WTC11 (cell line): ENCODE measurements around the gene EGFR. TPM values are rescaled to one million over a fixed set of nuclear protein-coding genes. Genes with fewer than 3 reads are reported as not detected.

Experiments
- ATAC-seq: fragments of 200-7000 bp; cut with Tn5 transposase; 2 replicates; pipeline ENCODE4 v1.10.0; 2021; ENCODE audit warnings: mild to moderate bottlenecking, moderate library complexity
- CTCF ChIA-PET: fragments of 300-600 bp; sonication (Branson Sonifier 250); formaldehyde crosslinking; loops from one replicate; lab custom pipeline; 2021; ENCODE audit warnings: antibody characterized with exemption; lab: Charles Lee
- POLR2A ChIA-PET: fragments of 350-600 bp; sonication (Branson Sonifier 250); formaldehyde crosslinking; loops from one replicate; lab custom pipeline; 2021; ENCODE audit warnings: antibody characterized with exemption; lab: Charles Lee
- DNase-seq: peaks from one replicate; pipeline ENCODE4 v3.0.0; 2021; ENCODE audit warnings: low spot score
- H3K27ac Mint-ChIP-seq: 2 replicates; pipeline ENCODE4 v1.8.0; 2021; ENCODE audit warnings: mixed read lengths
- H3K27me3 Mint-ChIP-seq: 2 replicates; pipeline ENCODE4 v1.8.0; 2021; ENCODE audit warnings: low read depth, mild to moderate bottlenecking, moderate library complexity, mixed read lengths
- H3K36me3 Mint-ChIP-seq: 2 replicates; pipeline ENCODE4 v1.8.0; 2021; ENCODE audit warnings: mixed read lengths
- H3K4me1 Mint-ChIP-seq: 2 replicates; pipeline ENCODE4 v1.8.0; 2022; ENCODE audit warnings: mixed read lengths
- H3K4me3 Mint-ChIP-seq: 2 replicates; pipeline ENCODE4 v1.8.0; 2021; ENCODE audit warnings: mild to moderate bottlenecking, moderate library complexity, mixed read lengths
- H3K9me3 Mint-ChIP-seq: 2 replicates; pipeline ENCODE4 v1.8.0; 2021; ENCODE audit warnings: mixed read lengths
- ATF1 ChIP-seq: sonication (generic); formaldehyde crosslinking; IDR thresholded peaks from 2 replicates; pipeline ENCODE4 v1.8.1; 2023; ENCODE audit warnings: mild to moderate bottlenecking, moderate library complexity, missing genetic modification reagents
- CBFB ChIP-seq: sonication (generic); formaldehyde crosslinking; IDR thresholded peaks from 2 replicates; pipeline ENCODE4 v1.8.1; 2022; ENCODE audit warnings: mild to moderate bottlenecking, low read depth, missing genetic modification reagents
- ELF4 ChIP-seq: sonication (generic); formaldehyde crosslinking; IDR thresholded peaks from 2 replicates; pipeline ENCODE4 v1.8.1; 2022; ENCODE audit warnings: low read depth, mild to moderate bottlenecking, moderate library complexity, missing genetic modification reagents
- EMX1 ChIP-seq: fragments of 250-450 bp; sonication (Bioruptor Pico); IDR thresholded peaks from 2 replicates; pipeline ENCODE4 v1.8.0; 2021; ENCODE audit warnings: mild to moderate bottlenecking
- ESRRA ChIP-seq: sonication (generic); formaldehyde crosslinking; IDR thresholded peaks from 2 replicates; pipeline ENCODE4 v1.8.1; 2022; ENCODE audit warnings: mild to moderate bottlenecking, missing genetic modification reagents, borderline replicate concordance
- GABPB1 ChIP-seq: sonication (generic); formaldehyde crosslinking; IDR thresholded peaks from 2 replicates; pipeline ENCODE4 v1.8.1; 2023; ENCODE audit warnings: mild to moderate bottlenecking, missing genetic modification reagents
- KAT7 ChIP-seq: sonication (generic); formaldehyde crosslinking; IDR thresholded peaks from 2 replicates; pipeline ENCODE4 v1.8.1; 2023; ENCODE audit warnings: missing genetic modification reagents, mild to moderate bottlenecking, borderline replicate concordance
- ZNF138 ChIP-seq: sonication (generic); formaldehyde crosslinking; conservative IDR thresholded peaks from 2 replicates; pipeline ENCODE4 v1.8.1; 2022; ENCODE audit warnings: mild to moderate bottlenecking, moderate library complexity, missing genetic modification reagents
- ZNF219 ChIP-seq: sonication (generic); formaldehyde crosslinking; IDR thresholded peaks from 2 replicates; pipeline ENCODE4 v1.8.0; 2023; ENCODE audit warnings: missing genetic modification reagents, mild to moderate bottlenecking, borderline replicate concordance
- ZNF263 ChIP-seq: sonication (generic); formaldehyde crosslinking; IDR thresholded peaks from 2 replicates; pipeline ENCODE4 v1.8.1; 2022; ENCODE audit warnings: low read depth, mild to moderate bottlenecking, moderate library complexity, missing genetic modification reagents
- total RNA-seq: library from RNA; stranded (reverse); gene quantifications from 3 replicates; pipeline ENCODE4 v1.2.3, GENCODE V29; 2021
- TF ChIP-seq, protein P1 (sequence below): fragments of 250-450 bp; sonication (Bioruptor Pico); conservative IDR thresholded peaks from 2 replicates; pipeline ENCODE4 v1.9.0; 2021; ENCODE audit warnings: mild to moderate bottlenecking
- TF ChIP-seq, protein P2 (sequence below): sonication (generic); formaldehyde crosslinking; conservative IDR thresholded peaks from 2 replicates; pipeline ENCODE4 v1.8.1; 2022; ENCODE audit warnings: mild to moderate bottlenecking, missing genetic modification reagents
- TF ChIP-seq, protein P3 (sequence below): fragments of 250-450 bp; sonication (Bioruptor Pico); IDR thresholded peaks from 2 replicates; pipeline ENCODE4 v2.1.2; 2022; ENCODE audit warnings: mild to moderate bottlenecking, moderate library complexity
- TF ChIP-seq, protein P4 (sequence below): fragments of 250-450 bp; sonication (Bioruptor Pico); IDR thresholded peaks from 2 replicates; pipeline ENCODE4 v1.9.0; 2021; ENCODE audit warnings: moderate library complexity, mild to moderate bottlenecking, inconsistent platforms, borderline replicate concordance
- TF ChIP-seq, protein P5 (sequence below): sonication (generic); formaldehyde crosslinking; IDR thresholded peaks from 2 replicates; pipeline ENCODE4 v1.8.0; 2022; ENCODE audit warnings: missing genetic modification reagents
- TF ChIP-seq, protein P6 (sequence below): sonication (generic); formaldehyde crosslinking; IDR thresholded peaks from 2 replicates; pipeline ENCODE4 v1.8.1; 2022; ENCODE audit warnings: missing genetic modification reagents, borderline replicate concordance
- TF ChIP-seq, protein P7 (sequence below): sonication (generic); formaldehyde crosslinking; IDR thresholded peaks from 2 replicates; pipeline ENCODE4 v1.8.1; 2023; ENCODE audit warnings: mild to moderate bottlenecking, missing genetic modification reagents
- TF ChIP-seq, protein P8 (sequence below): sonication (generic); formaldehyde crosslinking; IDR thresholded peaks from 2 replicates; pipeline ENCODE4 v1.8.1; 2022; ENCODE audit warnings: mild to moderate bottlenecking, moderate library complexity, missing genetic modification reagents

Gene EGFR
- total RNA-seq, 1 experiment from 2014 or later, result 5.9 TPM

DNA sequence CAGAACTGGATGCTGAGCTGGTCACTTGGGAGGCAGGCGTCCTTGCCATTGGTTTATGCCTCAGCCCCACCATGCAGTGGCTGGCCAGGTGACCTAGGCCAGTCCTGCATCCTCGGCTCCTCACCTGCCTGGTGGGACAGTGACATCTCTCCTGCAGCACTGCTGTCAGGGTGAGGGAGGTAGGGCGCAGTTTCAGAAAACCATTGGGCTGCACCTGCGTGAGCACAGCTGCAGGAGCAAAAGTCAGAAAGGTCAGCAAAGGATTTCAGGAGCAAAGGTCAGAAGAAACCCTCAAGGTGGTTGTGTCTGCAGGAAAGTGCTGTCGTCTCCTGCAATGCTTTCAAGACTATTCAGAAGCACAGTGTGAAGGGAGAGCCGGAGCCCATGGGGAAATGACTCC is 48.1 kb downstream of the EGFR start:
- CTCF ChIA-PET, result interaction anchor here (0.6 to 2.2 kb wide), 3 partner anchors 78 to 188 kb away, joined by 3 to 17 read pairs (median 7); no protein-coding TSS in a partner anchor
- no peak for DNase-seq
- peaks cover 20% of the 10 kb centered on the region for H3K4me1 Mint-ChIP-seq

DNA sequence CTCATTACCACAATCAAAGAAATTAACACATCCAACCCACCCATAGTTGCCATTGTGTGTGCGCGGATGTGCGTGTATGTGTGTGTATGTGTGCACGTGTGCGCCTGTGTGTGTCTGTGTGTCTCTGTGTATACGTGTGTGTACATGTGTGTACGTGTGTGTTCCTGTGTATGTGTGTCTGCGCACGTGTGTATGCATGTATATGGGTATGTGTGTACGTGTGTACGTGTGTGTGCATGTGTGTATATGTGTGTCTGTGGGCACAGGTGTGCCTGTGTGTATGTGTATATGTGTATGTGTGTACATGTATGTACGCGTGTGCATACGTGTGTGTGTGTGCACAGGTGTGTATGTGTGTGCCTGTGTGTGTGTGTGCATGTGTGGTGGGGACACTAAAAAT is 48.9 kb downstream of the EGFR start:
- H3K27me3 Mint-ChIP-seq, result no peaks in the 10 kb centered on the region
- no peak overlapping the region for H3K27ac Mint-ChIP-seq
- H3K4me1 Mint-ChIP-seq, result peaks cover 20% of the 10 kb centered on the region
- ChIA-PET POLR2A (no interaction called here), CTCF (no interaction called here)
- H3K9me3 Mint-ChIP-seq, result no peaks in the 10 kb centered on the region
- no peak for ATAC-seq
- TF ChIP-seq, protein P1, sequence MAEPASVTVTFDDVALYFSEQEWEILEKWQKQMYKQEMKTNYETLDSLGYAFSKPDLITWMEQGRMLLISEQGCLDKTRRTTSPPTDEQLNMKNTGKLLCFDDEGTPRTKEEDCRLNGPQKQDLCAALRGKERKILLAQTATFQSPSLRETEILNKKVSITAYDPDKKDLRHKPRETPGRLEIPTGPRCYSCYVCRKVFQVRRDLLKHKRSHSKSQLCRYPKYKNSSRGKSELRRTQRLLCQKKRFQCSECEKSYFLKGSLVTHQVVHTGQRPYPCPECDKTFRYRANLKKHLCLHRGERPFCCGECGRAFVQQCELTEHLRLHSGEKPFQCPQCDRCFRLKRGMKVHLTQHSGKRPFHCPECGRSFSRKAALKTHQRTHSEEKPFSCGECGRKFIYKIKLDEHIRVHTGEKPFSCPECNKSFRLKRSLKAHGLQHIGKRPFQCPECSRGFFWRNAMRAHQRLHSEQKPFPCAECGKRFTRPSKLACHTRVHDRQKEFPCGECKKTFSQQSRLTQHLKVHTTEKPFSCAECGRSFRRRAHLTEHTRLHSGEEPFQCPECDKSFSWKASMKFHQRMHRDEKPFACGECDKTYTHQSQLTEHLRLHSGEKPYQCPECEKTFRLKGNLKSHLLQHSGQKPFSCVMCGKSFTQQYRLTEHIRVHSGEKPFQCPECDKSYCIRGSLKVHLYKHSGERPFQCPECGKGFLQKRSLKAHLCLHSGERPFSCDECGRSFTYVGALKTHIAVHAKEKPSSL, result no peak
- TF ChIP-seq ATF1 (CRISPR knock-in tag), result no peak
- TF ChIP-seq, protein P2, sequence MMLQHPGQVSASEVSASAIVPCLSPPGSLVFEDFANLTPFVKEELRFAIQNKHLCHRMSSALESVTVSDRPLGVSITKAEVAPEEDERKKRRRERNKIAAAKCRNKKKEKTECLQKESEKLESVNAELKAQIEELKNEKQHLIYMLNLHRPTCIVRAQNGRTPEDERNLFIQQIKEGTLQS (CRISPR knock-in tag), result no peak
- no peak for TF ChIP-seq CBFB (CRISPR knock-in tag)
- no peak for TF ChIP-seq ELF4 (CRISPR knock-in tag)
- TF ChIP-seq, protein P3, sequence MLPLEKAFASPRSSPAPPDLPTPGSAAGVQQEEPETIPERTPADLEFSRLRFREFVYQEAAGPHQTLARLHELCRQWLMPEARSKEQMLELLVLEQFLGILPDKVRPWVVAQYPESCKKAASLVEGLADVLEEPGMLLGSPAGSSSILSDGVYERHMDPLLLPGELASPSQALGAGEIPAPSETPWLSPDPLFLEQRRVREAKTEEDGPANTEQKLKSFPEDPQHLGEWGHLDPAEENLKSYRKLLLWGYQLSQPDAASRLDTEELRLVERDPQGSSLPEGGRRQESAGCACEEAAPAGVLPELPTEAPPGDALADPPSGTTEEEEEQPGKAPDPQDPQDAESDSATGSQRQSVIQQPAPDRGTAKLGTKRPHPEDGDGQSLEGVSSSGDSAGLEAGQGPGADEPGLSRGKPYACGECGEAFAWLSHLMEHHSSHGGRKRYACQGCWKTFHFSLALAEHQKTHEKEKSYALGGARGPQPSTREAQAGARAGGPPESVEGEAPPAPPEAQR (CRISPR knock-in tag), result no peak
- no peak for TF ChIP-seq EMX1 (CRISPR knock-in tag)
- TF ChIP-seq, protein P4, sequence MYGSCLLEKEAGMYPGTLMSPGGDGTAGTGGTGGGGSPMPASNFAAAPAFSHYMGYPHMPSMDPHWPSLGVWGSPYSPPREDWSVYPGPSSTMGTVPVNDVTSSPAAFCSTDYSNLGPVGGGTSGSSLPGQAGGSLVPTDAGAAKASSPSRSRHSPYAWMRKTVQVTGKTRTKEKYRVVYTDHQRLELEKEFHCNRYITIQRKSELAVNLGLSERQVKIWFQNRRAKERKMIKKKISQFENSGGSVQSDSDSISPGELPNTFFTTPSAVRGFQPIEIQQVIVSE (CRISPR knock-in tag), result no peak
- TF ChIP-seq ZNF263 (CRISPR knock-in tag), result no peak
- TF ChIP-seq ZNF219 (CRISPR knock-in tag), result no peak
- TF ChIP-seq KAT7 (CRISPR knock-in tag), result no peak
- TF ChIP-seq, protein P5, sequence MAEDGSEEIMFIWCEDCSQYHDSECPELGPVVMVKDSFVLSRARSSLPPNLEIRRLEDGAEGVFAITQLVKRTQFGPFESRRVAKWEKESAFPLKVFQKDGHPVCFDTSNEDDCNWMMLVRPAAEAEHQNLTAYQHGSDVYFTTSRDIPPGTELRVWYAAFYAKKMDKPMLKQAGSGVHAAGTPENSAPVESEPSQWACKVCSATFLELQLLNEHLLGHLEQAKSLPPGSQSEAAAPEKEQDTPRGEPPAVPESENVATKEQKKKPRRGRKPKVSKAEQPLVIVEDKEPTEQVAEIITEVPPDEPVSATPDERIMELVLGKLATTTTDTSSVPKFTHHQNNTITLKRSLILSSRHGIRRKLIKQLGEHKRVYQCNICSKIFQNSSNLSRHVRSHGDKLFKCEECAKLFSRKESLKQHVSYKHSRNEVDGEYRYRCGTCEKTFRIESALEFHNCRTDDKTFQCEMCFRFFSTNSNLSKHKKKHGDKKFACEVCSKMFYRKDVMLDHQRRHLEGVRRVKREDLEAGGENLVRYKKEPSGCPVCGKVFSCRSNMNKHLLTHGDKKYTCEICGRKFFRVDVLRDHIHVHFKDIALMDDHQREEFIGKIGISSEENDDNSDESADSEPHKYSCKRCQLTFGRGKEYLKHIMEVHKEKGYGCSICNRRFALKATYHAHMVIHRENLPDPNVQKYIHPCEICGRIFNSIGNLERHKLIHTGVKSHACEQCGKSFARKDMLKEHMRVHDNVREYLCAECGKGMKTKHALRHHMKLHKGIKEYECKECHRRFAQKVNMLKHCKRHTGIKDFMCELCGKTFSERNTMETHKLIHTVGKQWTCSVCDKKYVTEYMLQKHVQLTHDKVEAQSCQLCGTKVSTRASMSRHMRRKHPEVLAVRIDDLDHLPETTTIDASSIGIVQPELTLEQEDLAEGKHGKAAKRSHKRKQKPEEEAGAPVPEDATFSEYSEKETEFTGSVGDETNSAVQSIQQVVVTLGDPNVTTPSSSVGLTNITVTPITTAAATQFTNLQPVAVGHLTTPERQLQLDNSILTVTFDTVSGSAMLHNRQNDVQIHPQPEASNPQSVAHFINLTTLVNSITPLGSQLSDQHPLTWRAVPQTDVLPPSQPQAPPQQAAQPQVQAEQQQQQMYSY, result no peak
- TF ChIP-seq, protein P6, sequence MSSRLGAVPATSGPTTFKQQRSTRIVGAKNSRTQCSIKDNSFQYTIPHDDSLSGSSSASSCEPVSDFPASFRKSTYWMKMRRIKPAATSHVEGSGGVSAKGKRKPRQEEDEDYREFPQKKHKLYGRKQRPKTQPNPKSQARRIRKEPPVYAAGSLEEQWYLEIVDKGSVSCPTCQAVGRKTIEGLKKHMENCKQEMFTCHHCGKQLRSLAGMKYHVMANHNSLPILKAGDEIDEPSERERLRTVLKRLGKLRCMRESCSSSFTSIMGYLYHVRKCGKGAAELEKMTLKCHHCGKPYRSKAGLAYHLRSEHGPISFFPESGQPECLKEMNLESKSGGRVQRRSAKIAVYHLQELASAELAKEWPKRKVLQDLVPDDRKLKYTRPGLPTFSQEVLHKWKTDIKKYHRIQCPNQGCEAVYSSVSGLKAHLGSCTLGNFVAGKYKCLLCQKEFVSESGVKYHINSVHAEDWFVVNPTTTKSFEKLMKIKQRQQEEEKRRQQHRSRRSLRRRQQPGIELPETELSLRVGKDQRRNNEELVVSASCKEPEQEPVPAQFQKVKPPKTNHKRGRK (CRISPR knock-in tag), result no peak
- no peaks in the 10 kb centered on the region for H3K36me3 Mint-ChIP-seq
- H3K4me3 Mint-ChIP-seq, result no peak overlapping the region
- DNase-seq, result no peak

More for the DNA sequence above, 48.1 kb downstream of the EGFR start:
- POLR2A ChIA-PET, result no interaction called here
- Mint-ChIP-seq H3K9me3 (no peaks in the 10 kb centered on the region), H3K36me3 (no peaks in the 10 kb centered on the region), H3K27me3 (no peaks in the 10 kb centered on the region), H3K4me3 (no peak overlapping the region), H3K27ac (peak overlapping the region; percentile 29; the same call in 1 of the 2 replicates)
- no peak for ATAC-seq
- TF ChIP-seq ZNF138 (no peak), ESRRA (CRISPR knock-in tag) (no peak), EMX1 (CRISPR knock-in tag) (no peak), GABPB1 (CRISPR knock-in tag) (no peak)
- TF ChIP-seq, protein P2 (CRISPR knock-in tag), result no peak
- TF ChIP-seq, protein P7, sequence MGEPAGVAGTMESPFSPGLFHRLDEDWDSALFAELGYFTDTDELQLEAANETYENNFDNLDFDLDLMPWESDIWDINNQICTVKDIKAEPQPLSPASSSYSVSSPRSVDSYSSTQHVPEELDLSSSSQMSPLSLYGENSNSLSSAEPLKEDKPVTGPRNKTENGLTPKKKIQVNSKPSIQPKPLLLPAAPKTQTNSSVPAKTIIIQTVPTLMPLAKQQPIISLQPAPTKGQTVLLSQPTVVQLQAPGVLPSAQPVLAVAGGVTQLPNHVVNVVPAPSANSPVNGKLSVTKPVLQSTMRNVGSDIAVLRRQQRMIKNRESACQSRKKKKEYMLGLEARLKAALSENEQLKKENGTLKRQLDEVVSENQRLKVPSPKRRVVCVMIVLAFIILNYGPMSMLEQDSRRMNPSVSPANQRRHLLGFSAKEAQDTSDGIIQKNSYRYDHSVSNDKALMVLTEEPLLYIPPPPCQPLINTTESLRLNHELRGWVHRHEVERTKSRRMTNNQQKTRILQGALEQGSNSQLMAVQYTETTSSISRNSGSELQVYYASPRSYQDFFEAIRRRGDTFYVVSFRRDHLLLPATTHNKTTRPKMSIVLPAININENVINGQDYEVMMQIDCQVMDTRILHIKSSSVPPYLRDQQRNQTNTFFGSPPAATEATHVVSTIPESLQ (CRISPR knock-in tag), result no peak
- TF ChIP-seq, protein P8, sequence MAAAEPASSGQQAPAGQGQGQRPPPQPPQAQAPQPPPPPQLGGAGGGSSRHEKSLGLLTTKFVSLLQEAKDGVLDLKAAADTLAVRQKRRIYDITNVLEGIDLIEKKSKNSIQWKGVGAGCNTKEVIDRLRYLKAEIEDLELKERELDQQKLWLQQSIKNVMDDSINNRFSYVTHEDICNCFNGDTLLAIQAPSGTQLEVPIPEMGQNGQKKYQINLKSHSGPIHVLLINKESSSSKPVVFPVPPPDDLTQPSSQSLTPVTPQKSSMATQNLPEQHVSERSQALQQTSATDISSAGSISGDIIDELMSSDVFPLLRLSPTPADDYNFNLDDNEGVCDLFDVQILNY, result no peak
